HG03025 (cell line): ENCODE measurements around the gene GLI2.

Experiments
- ATAC-seq: cut with Tn5 transposase; IDR thresholded peaks from one replicate; pipeline ENCODE4 v1.9.1; 2021; ENCODE audit warnings: mild to moderate bottlenecking, moderate library complexity; ENCODE audit not compliant: unreplicated experiment, low FRiP score

The GLI2 gene

DNA sequence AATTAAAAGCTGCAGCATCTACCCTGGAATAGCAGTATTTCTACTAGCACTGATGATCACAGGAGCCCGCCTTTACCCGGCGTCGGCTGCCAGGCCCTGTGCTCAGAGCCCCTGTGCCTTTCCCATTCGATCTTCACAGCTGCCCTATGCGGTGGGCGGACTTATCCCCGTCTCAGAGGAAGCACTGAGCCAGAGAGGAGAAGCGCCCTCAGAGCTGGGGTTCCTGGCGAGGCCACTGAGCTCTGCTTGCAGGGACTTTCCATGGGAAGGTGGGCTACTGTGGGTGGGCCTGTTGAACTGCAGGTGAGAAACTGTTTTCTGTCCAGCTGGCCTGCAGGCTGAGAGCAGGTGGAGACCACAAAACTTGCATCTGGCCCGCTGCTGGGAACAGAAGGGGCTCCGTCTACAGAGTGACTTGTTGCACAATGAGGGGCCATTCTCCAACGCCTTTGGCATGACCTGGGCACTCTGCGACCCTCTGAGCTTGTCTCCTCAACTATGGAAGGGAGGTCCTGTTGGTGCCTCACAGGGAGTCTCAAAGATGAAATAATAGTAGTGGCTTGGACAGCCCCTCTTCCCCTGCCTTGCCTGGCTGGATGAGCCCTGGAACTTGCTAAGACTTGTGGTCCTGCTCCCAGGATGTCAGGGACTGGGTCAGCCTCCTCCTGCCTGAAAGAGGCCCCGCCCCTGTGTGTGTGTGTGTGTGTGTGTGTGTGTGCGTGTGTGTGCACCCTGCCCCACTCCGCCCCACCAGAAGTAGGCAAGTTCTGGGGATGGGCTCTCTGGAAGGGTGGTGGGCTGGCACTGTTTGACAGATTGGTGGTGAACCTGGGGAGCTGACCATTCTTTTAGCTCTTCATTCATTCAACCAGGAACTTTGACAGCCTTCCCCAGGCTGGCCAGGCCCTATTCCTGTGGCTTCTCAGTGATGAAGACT, 32.7 kb downstream of the GLI2 start:
- no peak for ATAC-seq

DNA sequence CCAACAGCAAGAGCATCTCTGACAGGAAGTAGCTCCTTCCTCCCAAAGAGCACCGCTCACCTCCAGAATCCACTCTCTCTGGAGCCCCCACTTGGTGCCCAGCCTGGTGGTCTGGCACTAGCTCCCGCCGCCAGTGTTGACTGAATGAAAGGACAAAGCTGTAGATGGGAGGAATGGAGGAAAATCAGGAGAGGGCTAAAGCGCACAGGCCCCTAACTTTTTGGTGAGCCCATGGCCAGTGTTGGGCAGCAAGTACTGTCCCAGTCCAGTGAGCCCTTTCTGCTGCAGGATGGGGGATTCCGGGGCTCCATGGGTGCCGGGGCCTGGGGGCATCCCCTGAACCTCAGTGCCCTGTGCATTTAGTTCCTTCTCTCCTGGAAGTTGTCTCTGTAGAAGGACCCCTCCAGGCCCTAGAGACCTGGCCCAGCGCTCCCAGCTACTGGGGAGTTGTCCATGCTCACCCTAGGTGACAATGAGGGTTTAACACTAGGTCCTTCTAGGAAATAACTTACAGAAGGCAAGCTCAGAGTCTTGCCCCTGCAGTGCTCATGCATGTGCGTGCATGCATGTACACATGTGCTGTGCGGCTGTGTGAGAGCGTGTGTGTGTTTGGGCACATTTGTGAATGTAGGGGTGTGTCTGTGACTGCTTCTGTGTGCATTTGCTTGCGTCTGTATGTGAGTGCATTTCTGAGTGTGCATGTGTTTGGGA, 33.6 kb downstream of the GLI2 start:
- no peak for ATAC-seq

DNA sequence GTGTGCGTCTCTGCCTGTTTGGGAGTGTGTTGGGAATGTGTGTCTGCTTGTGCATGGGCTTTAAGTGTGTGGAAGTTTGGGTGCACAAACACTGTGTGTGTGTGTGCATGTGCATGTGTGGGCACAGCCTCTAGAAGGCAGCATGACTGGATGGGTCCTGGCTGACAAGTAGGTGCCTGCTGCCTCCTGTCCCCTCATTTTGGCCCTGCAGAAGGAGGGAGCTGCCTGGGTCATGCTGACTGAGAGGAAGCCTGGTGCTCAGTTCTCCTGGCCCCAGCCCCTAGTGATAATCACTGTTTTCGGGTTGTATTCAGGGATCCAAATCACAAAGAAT, 34.1 kb downstream of the GLI2 start:
- no peak for ATAC-seq

DNA sequence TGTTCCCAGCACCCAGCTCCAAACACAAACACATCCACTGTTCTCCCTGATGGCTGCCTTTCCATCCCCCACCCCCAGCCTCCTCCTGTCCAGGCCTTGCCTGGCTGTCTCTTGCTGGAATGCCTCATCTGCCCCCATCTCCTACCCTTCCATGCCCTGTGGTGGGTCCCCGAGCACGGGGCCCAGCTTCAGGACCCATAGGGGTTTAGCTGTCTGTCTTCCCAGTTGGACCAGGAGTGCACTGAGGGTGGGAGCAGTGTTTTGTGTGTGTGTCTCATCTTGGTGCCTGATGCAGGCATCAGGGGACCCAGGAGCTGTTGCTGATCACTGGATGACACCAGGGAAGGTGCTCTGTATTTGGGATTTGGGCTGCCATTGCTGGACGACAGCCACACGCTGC, 34.5 kb downstream of the GLI2 start:
- ATAC-seq: no peak

DNA sequence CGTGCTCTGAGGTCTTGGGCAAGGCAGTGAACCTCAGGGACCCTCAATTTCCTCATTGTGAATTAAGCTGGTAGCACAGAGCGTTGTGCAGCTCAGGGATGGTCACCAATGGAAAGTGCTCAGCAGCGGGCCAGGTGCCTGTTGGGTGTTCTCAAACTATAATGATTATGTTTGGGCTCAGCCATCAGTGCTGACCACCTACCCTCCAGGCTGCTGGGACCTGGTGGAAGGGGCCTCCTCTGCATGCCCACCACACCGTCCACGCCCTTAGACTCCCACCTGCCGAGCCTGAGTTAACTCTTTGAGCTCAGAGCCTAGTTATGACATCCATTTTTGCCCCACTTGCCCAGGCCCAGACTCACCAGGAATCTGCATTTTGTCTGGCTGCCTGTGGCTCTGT, 35.0 kb downstream of the GLI2 start:
- no peak for ATAC-seq

DNA sequence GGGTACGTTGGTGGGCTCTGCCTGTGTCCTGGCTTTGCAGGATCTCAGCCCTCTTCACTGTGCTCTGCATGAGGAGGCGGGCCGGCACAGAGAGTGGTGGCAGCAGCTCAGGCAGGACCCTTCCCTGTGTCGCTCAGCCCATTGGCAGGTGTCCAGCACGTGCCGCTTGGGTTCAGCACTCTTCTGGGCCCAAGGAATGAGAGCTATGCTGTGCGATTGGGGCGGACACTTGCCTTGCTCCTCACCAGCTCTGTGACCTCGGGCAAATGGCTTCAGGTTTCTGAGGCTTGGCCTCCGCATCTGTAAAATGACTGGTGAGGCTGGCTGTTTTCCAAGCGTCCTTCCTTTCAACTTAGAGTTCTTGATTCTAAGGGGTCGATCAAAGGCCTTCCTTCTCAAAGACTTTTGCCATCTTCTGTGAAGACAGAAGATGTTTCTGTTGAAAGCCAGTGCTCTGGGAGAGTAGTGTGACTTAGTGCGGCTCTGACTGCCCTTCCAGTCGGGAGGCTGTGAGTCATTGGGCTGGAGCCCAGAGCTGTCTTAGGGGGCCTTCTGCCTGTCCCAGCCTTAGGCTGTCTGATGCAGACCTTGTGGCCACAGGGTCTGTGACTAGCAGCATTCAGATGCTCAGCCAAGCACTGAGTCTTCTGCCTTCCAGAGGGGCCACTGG, 35.6 kb downstream of the GLI2 start:
- ATAC-seq: no peak

DNA sequence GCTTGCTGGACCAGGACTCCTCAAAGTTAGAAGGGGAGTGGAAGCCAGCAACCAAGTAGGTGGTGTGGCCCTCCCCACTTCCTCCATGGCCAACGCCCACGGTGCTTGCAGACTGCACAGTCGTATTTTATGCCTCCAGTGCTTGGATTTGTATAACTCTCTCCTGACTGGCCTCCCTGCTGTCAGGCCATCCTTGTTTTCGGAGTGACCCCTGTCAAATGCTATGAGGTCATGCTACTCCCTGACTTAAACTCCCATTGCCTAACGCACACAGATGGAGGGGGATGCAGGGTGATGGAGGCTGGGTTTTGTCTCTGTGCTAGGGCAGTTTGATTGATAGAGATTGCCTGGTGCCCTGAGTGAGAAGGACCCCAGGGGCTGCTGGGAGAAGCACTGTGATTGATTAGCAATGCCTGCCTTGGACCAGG, 36.1 kb downstream of the GLI2 start:
- no peak for ATAC-seq

DNA sequence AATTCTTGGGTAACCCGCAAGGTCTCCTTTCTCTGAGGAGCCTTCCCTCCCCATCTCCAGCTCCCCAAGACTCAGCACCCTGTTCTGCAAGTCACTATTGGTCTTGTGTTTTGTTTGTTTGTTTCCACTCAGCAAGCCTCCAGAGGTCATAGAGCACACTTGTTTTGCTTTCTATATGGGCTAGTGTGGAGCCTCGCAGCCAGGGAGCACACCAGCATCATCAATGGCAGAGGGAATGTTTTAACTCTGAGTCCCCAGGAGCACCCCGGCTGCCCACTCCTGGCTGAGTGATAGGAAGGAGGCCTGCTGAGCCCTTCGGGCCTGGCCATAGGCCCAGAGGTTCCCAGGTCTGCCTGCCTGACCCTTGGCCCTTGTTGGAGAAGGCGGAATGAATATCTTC, 36.6 kb downstream of the GLI2 start:
- no peak for ATAC-seq

DNA sequence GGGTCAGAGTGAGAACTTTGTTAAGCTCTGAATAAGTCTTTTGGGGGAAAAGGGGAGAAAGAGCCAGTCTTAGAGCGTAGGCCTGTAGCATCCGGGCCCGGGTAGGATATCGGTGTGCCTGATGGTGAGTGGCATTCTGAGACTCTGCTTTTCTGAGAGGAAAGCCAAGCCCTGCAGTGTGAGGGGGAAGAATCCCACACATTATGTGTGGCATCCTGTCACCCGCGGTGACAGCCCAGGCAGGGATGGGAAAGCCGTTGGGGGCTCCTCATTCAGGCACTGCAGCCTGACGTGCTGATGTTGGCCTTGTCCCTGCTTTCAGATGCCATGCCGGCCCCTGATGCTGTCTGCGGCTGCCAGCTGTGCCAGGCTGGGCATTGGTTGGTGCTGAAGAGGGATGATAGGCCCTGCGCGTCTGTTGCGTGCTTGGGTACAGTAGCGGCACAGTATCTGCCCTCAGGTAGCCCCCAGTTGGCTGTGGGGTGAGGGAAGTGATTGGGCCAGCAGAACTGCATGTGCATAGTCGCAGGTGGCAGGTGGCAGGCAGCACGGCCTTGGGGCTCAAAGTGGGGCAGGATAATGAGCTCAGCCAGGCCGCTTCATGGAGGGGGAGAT, 37.6 kb downstream of the GLI2 start:
- no peak for ATAC-seq

DNA sequence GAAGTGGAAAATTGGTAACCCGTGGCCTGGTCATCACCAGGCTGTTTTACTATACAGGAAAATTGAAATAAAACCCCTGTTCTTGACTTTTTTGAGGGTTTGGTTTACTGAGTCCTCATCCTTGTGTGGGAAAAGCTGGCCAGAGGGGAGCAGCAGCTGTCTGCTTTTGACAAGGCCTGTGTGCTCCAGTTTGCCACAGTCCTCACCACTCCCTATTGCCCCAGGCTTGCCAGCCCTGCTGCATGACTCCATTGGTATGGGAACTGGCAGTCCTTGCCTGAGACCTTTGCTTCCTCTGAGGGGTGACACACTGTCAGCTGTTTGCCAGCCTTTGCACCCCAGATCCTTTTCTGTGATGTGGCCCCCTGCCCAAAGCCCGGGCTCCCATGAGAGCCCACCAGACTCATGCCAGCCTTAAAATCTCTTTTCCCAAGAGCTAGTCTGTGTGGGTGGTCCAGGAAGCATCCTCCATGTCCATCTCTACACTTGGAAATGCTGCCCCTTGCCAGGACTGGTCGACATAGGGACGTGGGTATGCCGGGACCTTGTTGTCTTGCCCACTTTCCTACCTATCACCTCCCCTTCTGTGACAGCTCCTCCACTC, 39.0 kb downstream of the GLI2 start:
- no peak for ATAC-seq

DNA sequence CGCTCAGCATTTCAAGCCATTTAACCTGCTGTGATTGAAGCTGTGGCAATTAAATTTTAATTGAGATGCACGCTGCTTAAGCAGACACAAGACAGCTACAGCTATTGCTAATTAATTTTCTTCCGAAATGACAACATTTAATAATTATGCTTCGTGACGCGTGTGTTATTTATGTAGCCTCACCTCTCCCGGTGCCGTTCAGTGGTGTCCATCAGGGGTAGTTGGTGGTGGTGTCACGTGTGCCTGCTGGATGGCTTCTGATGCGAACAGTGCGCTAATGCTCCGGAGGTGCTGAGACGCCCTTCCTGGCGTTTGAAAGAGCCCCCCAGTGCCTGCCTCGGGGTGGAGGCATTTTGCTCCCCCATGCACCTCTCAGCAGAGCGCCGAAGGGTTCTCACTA, 39.5 kb downstream of the GLI2 start:
- no peak for ATAC-seq

DNA sequence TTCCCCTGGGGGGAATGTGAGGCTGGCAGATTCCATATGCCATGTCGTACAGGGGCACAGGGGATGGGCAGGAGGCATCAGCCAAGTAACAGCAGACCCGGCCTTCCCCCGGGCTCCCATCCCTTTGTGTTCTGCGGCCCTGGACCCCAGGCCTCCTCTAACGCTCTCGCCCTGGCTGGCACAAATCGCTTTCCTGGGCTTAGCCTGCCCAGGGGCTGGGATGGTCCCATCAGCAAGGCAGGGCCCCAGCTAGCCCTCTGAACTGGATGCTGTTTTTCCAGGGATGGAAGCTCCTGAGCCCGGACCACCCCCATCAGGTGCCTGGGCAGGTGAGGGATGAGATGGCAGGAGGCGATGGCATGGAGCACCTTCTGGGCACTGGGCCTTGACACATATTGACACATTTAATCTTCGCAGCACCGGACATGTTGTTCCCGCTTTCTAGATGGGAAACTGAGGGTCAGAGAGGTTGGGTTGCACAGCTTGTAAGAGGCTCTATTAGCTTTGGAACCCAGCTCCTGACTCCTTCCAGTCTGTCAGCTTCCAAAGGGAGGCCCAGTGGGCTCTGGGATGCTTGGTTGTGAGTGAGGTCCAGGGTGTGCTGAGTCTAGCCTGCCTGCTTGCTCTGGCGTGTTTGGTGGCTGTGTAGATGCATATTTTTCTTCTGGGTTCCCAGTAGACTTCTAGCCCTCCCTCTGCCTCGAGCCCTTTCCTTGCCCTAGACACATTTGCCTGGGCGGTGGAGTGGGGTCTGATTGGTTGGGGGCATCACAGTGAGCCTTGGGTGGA, 40.3 kb downstream of the GLI2 start:
- no peak for ATAC-seq

DNA sequence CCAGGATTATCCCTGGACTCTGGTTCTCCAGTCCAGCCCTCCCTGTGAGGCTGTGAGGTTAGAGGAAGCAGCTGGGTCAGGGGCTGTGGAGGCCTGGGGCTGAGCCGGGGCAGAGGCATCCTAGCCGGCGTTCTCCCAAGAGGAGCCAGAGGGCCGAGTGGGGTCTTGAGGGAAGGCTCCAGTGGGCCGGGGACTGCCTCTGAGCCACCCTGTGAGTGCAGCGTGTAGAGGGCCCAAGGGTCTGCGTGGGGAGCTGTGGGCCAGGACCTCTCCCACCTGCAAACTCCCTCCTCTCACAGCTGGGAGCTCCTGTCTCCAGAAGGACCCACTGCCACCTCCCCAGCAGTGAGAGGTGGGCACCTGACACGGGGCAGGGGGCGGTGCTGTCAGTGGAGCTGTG, 41.0 kb downstream of the GLI2 start:
- ATAC-seq: no peak

DNA sequence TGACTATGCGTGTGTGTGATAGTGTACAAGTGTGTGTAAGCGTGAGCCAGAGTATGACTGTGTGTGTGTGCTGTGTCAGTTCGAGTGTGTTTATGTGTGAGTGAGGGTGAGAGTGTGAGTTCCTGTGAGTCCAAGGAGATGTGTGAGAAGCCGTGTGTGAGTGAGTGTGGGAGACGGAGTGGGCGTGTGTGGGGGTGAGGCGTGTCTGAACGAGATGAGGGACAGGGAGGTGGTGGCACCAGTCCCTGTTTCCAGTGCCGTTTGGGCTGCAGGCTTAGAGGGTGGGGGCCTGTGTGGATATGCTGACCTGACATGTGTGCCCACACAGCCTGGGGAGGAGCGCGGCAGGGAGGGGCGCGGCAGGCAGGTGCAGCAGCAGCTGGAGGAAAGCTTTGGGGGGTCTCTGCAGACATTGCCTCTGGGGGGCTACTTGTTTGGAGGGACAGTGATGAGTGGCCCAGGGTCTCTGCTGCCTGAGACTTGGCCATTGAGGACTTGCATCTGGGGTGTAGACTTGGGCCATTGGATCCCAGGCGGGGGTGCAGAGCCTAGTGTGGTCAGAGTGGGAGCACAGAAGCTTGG, 41.6 kb downstream of the GLI2 start:
- ATAC-seq: no peak

DNA sequence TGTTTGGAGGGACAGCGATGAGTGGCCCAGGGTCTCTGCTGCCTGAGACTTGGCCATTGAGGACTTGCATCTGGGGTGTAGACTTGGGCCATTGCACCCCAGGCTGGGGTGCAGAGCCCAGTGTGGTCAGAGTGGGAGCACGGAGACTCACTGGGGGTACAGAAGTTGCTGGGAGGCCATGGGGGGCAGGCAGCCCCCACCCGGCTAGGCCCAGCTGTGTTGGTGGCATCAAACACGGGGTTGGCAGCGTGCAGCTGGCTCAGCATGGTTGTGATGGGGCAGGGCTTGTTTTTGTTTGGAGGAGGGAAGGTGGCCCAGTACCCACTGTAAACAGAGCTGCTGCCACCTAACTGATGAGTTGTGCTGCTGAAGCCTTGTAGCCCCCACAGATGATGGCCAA, 42.1 kb downstream of the GLI2 start:
- no peak for ATAC-seq

DNA sequence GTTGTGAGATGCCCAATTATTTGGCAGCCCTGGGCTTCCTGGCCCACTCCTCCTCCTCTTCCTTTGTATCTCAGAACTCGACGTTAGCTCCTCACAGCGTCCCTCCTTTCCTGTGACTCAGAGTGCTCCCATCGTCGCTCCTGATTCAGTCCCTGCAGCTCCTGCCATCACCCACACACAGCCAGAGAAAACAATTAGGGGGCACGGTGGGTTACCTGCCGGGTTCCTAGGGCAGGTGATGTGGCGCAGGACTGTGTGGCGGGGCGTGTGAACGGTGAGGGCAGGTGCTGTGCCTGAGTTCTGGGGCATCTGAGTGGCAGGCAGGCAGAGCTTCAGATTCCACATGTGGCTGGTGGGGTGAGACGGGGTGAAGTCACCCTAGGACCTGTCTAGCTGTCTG, 42.6 kb downstream of the GLI2 start:
- no peak for ATAC-seq

DNA sequence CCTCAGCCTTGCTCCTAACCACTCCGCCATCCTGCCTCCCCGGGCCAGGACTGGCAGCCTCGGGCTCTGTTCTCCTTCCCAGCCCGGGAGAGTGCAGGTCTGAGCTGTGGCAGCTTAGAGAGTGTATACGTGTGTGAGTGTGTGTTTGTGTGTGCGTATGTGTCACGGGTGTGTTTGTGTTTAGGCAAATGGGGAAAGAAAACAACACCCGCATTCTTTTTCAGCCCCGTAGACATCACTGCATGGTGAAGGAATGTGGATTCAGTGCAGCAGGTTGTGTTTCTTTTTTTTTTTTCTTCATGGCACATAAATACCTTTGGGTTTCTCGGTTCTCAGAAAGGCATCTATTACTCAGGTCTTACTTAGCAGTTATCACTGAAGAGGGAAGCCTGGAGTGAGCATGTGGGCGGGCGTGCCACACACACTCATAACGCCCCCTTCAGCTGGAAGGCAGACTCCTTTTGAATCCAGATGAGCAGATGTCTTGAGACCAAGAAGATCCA, 44.2 kb downstream of the GLI2 start:
- no peak for ATAC-seq

DNA sequence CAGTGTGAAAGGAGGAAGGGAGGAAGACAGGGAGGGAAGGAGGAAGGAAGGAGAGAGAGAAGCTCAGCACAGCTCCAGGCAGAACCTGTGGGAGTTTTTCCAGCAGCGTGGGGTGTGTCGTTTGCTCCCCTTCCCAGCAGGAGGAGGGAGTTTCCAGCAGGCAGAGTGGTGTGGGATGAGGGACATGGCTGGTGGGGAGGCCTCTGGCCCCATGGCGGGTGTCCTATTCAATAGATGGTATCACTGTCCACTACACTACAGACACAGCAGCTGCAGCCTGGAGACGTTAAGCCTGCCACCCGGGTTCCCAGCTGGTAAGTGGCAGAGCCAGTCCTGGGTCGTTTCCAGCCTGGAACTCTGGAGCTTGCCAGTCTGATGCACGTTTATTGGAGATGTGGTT, 44.7 kb downstream of the GLI2 start:
- ATAC-seq: no peak

DNA sequence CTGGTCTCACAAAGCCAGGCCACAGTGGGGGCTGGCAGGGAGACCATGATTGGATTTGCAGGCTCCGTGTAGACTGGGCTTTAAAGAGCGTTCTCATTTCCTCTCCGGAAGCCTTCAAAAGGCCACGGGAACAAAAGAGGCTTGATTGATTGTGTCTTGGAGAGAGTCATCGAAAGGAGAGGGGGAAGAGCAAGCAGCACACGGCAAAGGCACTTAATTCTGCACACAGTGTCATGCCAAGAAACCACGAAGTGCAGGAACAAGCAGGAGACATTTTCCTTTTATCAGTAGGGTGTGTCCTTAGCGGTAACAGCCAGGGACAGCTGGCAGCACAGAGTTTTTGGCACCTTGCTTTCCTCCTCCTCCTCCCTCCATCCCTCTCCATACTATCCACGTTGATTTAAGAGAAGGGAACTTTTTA, 47.7 kb downstream of the GLI2 start:
- ATAC-seq: no peak
